OCI-LY7 (cell line): ENCODE results near the gene CASKIN1. TPM values are rescaled to one million over a fixed set of nuclear protein-coding genes. Genes with fewer than 3 reads are reported as not detected.

Experiments used
- BruUV-seq: library from RNA; stranded (reverse); fragments of 400-500 nt; replicated peaks from 2 replicates; lab custom pipeline; 2021; lab: Mats Ljungman, UMichigan
- CTCF ChIA-PET: fragments of 300-600 bp; sonication (Branson Sonifier 250); formaldehyde crosslinking; loops from one replicate; lab custom pipeline; 2022; ENCODE audit warnings: antibody characterized with exemption; ENCODE audit not compliant: unreplicated experiment; lab: Charles Lee
- POLR2A ChIA-PET: fragments of 300-600 bp; sonication (Branson Sonifier 250); formaldehyde crosslinking; loops from one replicate; lab custom pipeline; 2022; ENCODE audit warnings: antibody characterized with exemption; lab: Charles Lee
- DNase-seq: peaks from one replicate; pipeline ENCODE4 v3.0.0-alpha.2; 2015; ENCODE audit warnings: low spot score
- H2AFZ ChIP-seq: fragments of 200-600 bp; sonication (generic), shearing (Covaris generic); 2 replicates; pipeline ENCODE4 v1.6.1; 2014; ENCODE audit warnings: mild to moderate bottlenecking, antibody characterized with exemption, low read length, moderate library complexity
- H3K27ac ChIP-seq: fragments of 200-600 bp; sonication (generic); 2 replicates; pipeline ENCODE4 v1.5.1; 2014; ENCODE audit warnings: mixed run types, low read depth, mild to moderate bottlenecking, moderate library complexity, low read length, inconsistent platforms; ENCODE audit not compliant: poor library complexity, severe bottlenecking
- H3K36me3 ChIP-seq: fragments of 200-600 bp; sonication (generic); 2 replicates; pipeline ENCODE4 v1.6.1; 2014; ENCODE audit warnings: mild to moderate bottlenecking, antibody characterized with exemption, low read length, moderate library complexity, mixed read lengths; ENCODE audit not compliant: insufficient read depth
- H3K4me1 ChIP-seq: fragments of 200-600 bp; sonication (generic); 2 replicates; pipeline ENCODE4 v1.5.1; 2014; ENCODE audit warnings: mild to moderate bottlenecking, low read length; ENCODE audit not compliant: insufficient read depth, poor library complexity, severe bottlenecking
- H3K4me2 ChIP-seq: fragments of 200-600 bp; sonication (generic); 2 replicates; pipeline ENCODE4 v1.6.1; 2014; ENCODE audit warnings: mild to moderate bottlenecking, low read length
- H3K4me3 ChIP-seq: fragments of 200-600 bp; sonication (generic); 2 replicates; pipeline ENCODE4 v1.5.1; 2014; ENCODE audit warnings: mild to moderate bottlenecking, low read depth, low read length; ENCODE audit not compliant: poor library complexity, severe bottlenecking
- H3K79me2 ChIP-seq: fragments of 200-600 bp; sonication (generic); 2 replicates; pipeline ENCODE4 v1.6.1; 2016; ENCODE audit warnings: low read depth, mild to moderate bottlenecking, low read length, moderate library complexity, mixed read lengths; ENCODE audit not compliant: insufficient read depth
- H3K9me2 ChIP-seq: fragments of 200-600 bp; sonication (generic); 2 replicates; pipeline ENCODE4 v1.6.1; 2016; ENCODE audit warnings: mild to moderate bottlenecking, low read length, mixed read lengths; ENCODE audit not compliant: insufficient read depth
- H3K9me3 ChIP-seq: fragments of 200-600 bp; sonication (generic); 2 replicates; pipeline ENCODE4 v1.6.1; 2014; ENCODE audit warnings: mild to moderate bottlenecking, mixed run types, low read length, mixed read lengths
- H4K20me1 ChIP-seq: fragments of 200-600 bp; sonication (generic); 2 replicates; pipeline ENCODE4 v1.6.1; 2014; ENCODE audit warnings: mild to moderate bottlenecking, antibody characterized with exemption, low read length, moderate library complexity, mixed read lengths; ENCODE audit not compliant: insufficient read depth
- CTCF ChIP-seq: fragments of 200-600 bp; sonication (generic); conservative IDR thresholded peaks from 2 replicates; pipeline ENCODE4 v1.5.1; 2014; ENCODE audit warnings: mild to moderate bottlenecking, antibody characterized with exemption, low read length, moderate library complexity, mixed read lengths
- EZH2phosphoT487 ChIP-seq: fragments of 200-600 bp; sonication (generic); IDR thresholded peaks from 2 replicates; pipeline ENCODE4 v1.6.1; 2018; ENCODE audit warnings: low read depth, borderline replicate concordance, mild to moderate bottlenecking, mixed run types, antibody characterized with exemption, low read length, moderate library complexity, mixed read lengths
- intact Hi-C: fragments of 100-400 bp; cut with micrococcal nuclease; formaldehyde crosslinking; loops from one replicate; pipeline ENCODE4 v1.10.0; 2022; ENCODE audit not compliant: unreplicated experiment
- total RNA-seq, 2 experiments: library from RNA; depleted of rRNA in 1 of 2; stranded (reverse); fragments of >200 nt in 1 of 2; shearing (Covaris generic) in 1 of 2; gene quantifications; 2 replicates each; pipeline ENCODE4 v1.2.3, GENCODE V29; 2014 to 2022

CASKIN1 gene
- total RNA-seq, 2 experiments from 2014 or later, result 0.06 to 0.09 TPM

DNA sequence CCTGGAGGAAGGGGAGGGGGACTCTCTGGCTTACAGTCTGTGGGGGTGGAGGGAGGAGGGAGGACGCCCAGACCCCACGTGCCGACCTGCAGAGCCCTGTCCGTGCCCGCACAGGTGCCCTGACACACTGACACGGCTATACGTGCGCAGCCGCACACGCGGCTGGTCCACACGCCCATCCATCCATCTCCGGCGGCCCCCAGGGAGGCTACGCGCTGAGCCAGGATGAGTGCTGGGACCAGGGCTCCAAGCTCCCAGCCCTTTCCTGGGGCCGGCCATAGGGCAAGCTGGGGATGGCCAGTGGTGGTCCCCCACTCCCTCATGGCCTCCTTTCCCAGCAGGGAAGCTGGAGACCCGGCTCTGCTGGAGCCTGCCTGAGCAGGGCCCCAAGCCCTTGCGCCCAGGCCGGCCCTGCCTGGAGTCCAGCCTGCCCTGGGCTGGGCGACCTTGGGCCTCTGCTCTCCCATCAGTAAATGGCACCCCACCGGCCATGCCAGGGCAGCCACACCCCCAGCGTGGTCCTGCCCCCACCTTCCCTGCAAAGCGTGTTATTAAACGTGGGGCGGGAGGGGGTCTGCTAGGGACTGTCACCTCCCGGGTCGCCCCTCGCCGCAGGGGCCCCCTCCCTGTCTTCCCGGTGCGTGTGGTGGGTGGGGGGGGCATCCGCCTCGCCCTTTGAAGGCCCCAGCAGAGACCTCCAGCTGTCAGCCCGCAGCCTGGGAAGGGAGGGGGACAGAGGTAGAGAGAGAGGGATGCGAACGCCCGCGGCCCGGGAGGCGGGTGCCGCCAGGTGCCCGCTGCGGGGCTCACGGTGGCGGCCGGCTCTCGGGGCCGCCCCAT, 863 bp downstream of the CASKIN1 start:
- Histone ChIP-seq H3K4me2 (no peak overlapping the region), H3K4me3 (no peak overlapping the region), H3K9me3 (no peaks in the 10 kb centered on the region), H3K79me2 (no peaks in the 10 kb centered on the region), H3K9me2 (no peaks in the 10 kb centered on the region), H3K4me1 (no peaks in the 10 kb centered on the region), H2AFZ (no peak overlapping the region), H3K36me3 (no peaks in the 10 kb centered on the region), H3K27ac (no peak overlapping the region), H4K20me1 (no peaks in the 10 kb centered on the region)
- CTCF ChIA-PET, result no interaction called here
- TF ChIP-seq EZH2phosphoT487, result no peak
- TF ChIP-seq CTCF, result no peak
- no TSS peak for BruUV-seq
- POLR2A ChIA-PET, result no interaction called here
- intact Hi-C loops, result no loop called here
- no peak for DNase-seq

- H3K4me2 ChIP-seq, result no peak overlapping the region
- H3K9me3 ChIP-seq, result no peaks in the 10 kb centered on the region
- ChIA-PET POLR2A (no interaction called here), CTCF (interaction anchor here (0.6 kb wide), 1 partner anchor 175 kb away, joined by 3 read pairs; no protein-coding TSS in a partner anchor)
- no peak overlapping the region for H3K4me3 ChIP-seq
- no peaks in the 10 kb centered on the region for H3K79me2 ChIP-seq
- H2AFZ ChIP-seq, result no peak overlapping the region
- no peaks in the 10 kb centered on the region for H4K20me1 ChIP-seq
- no TSS peak for BruUV-seq
- no peak overlapping the region for H3K27ac ChIP-seq
- TF ChIP-seq CTCF, result peak; percentile 70
- no peak for TF ChIP-seq EZH2phosphoT487
- DNase-seq, result peak; percentile 68
- intact Hi-C loops, result no loop called here
- no peaks in the 10 kb centered on the region for H3K9me2 ChIP-seq
- no peaks in the 10 kb centered on the region for H3K36me3 ChIP-seq
- H3K4me1 ChIP-seq, result no peaks in the 10 kb centered on the region
Measured at GRCh38 chr16:2194852-2195321, 1.5 kb downstream of the CASKIN1 start.

DNA sequence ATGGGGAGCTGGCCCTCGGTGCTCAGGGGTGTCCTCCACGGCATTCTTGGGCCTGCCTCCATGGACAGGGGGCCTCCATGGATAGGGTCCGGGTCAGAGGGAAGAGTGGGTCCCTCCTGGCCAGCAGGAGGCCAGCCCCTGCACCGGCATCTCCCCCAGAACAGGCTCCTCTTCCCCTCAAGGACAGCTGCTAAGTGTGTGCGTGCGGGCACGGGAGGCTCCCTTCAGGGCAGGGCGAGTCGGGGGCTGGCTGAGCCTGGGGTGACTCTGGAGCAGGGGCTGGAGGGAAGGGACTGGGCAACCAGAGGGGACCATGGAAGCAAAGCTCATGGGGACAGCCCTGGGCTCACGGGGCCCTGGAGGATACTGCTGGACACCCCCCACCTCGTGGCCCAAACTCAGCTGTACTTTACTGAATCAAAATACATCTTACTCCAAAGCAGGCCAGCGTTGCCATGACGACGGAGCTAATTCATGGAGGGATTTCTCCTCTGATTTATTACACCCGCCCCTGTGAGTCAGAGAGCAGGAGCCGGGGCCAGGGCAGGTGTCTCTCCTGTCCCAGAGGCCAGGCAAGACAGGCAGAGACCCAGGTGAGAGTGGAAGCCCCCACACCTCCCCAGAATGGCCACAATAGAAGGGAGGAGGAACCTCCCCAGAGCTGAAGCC, 2.1 kb downstream of the CASKIN1 start:
- H3K36me3 ChIP-seq, result no peaks in the 10 kb centered on the region
- no peak overlapping the region for H3K4me2 ChIP-seq
- H3K4me1 ChIP-seq, result no peaks in the 10 kb centered on the region
- H3K79me2 ChIP-seq, result no peaks in the 10 kb centered on the region
- H3K9me2 ChIP-seq, result no peaks in the 10 kb centered on the region
- BruUV-seq, result no TSS peak
- ChIA-PET CTCF (interaction anchor here (0.6 kb wide), 2 partner anchors 13 to 176 kb away, joined by 3 read pairs; no protein-coding TSS in a partner anchor), POLR2A (no interaction called here)
- no peak for TF ChIP-seq EZH2phosphoT487
- TF ChIP-seq CTCF, result no peak
- no peak for DNase-seq
- no peaks in the 10 kb centered on the region for H3K9me3 ChIP-seq
- H3K27ac ChIP-seq, result no peak overlapping the region
- H4K20me1 ChIP-seq, result no peaks in the 10 kb centered on the region
- no peak overlapping the region for H2AFZ ChIP-seq
- intact Hi-C loops, result no loop called here
- H3K4me3 ChIP-seq, result no peak overlapping the region
